HepG2 (cell line): ENCODE data around the gene VCL. TPM values are rescaled to one million over a fixed set of nuclear protein-coding genes. Genes with fewer than 3 reads are reported as not detected.

Source experiments
- HMGXB4 ChIP-seq, 2 experiments: sonication (generic) in 1 of 2; formaldehyde crosslinking in 1 of 2; IDR thresholded peaks; 2 replicates each; pipeline versions ENCODE4 v1.4.0 to v1.6.1; 2018 to 2020; ENCODE audit warnings: missing genetic modification reagents in 2 of 2, borderline replicate concordance in 1 of 2, low read depth in 1 of 2, mild to moderate bottlenecking in 1 of 2, missing biosample characterization in 1 of 2
- HOXA3 ChIP-seq: sonication (generic); formaldehyde crosslinking; IDR thresholded peaks from 2 replicates; pipeline ENCODE4 v1.5.0; 2020; ENCODE audit warnings: missing genetic modification reagents
- KDM4B ChIP-seq: sonication (generic); formaldehyde crosslinking; IDR thresholded peaks from 2 replicates; pipeline ENCODE4 v1.4.0; 2020; ENCODE audit warnings: missing genetic modification reagents
- KLF15 ChIP-seq: sonication (generic); formaldehyde crosslinking; IDR thresholded peaks from 2 replicates; pipeline ENCODE4 v1.8.1; 2023; ENCODE audit warnings: borderline replicate concordance, mild to moderate bottlenecking, inconsistent platforms, missing genetic modification reagents, mixed read lengths
- KLF9 ChIP-seq: IDR thresholded peaks from 2 replicates; pipeline ENCODE4 v1.6.1; 2016; ENCODE audit warnings: low read depth
- PBX2 ChIP-seq: IDR thresholded peaks from 2 replicates; pipeline ENCODE4 v1.6.1; 2016; ENCODE audit warnings: control low read depth
- STAT6 ChIP-seq: sonication (generic); formaldehyde crosslinking; IDR thresholded peaks from 2 replicates; pipeline ENCODE4 v1.4.0; 2020; ENCODE audit warnings: missing genetic modification reagents, mild to moderate bottlenecking, borderline replicate concordance
- TAF15 ChIP-seq: fragments of 200-400 bp; formaldehyde crosslinking; IDR thresholded peaks from one replicate; pipeline ENCODE4 v1.6.1; 2018; ENCODE audit warnings: mild to moderate bottlenecking, low read depth, low read length; ENCODE audit not compliant: poor library complexity, severe bottlenecking
- TBX3 ChIP-seq: fragments of 450-650 bp; IDR thresholded peaks from 2 replicates; pipeline ENCODE4 v1.6.1; 2017; ENCODE audit warnings: antibody characterized with exemption, mild to moderate bottlenecking, inconsistent platforms, borderline replicate concordance
- YY1 ChIP-seq: IDR thresholded peaks from 2 replicates; pipeline ENCODE4 v1.6.1; 2011; ENCODE audit warnings: low read length, low read depth, moderate library complexity, mild to moderate bottlenecking; ENCODE audit not compliant: insufficient read depth, insufficient replicate concordance
- ZHX2 ChIP-seq, 2 experiments: sonication (generic) in 1 of 2; formaldehyde crosslinking in 1 of 2; IDR thresholded peaks; 2 replicates each; pipeline versions ENCODE4 v1.6.1 to v1.9.0; 2014 to 2022; ENCODE audit warnings: antibody characterized with exemption in 1 of 2, borderline replicate concordance in 1 of 2, inconsistent platforms in 1 of 2, low read depth in 1 of 2, missing genetic modification reagents in 1 of 2
- ZNF20 ChIP-seq: sonication (generic); formaldehyde crosslinking; IDR thresholded peaks from 2 replicates; pipeline ENCODE4 v1.4.0; 2020; ENCODE audit warnings: mild to moderate bottlenecking, moderate library complexity, missing genetic modification reagents
- ZNF766 ChIP-seq: sonication (generic); formaldehyde crosslinking; IDR thresholded peaks from 2 replicates; pipeline ENCODE4 v1.5.0; 2020; ENCODE audit warnings: missing genetic modification reagents, borderline replicate concordance
- polyA plus RNA-seq, 8 experiments: library from polyadenylated mRNA; depleted of rRNA in 3 of 8; stranded (reverse) in 7 of 8; unstranded in 1 of 8; fragments of >200 nt; fragmentation: Illumina TruSeq in 4 of 8; extraction: Trizol in 4 of 8; gene quantifications; 2 replicates each; pipeline versions ENCODE4 v1.2.1 to v1.2.3, GENCODE V29; 2011 to 2016; ENCODE audit warnings: low read depth in 4 of 8, missing spikeins in 1 of 8, mixed read lengths in 1 of 8; ENCODE audit not compliant: insufficient read depth in 1 of 8
- total RNA-seq, 5 experiments: library from RNA; depleted of rRNA; stranded (reverse); fragments of >200 nt; fragmentation: Illumina TruSeq; extraction: Trizol; gene quantifications; 2 replicates each; pipeline ENCODE4 v1.2.3, GENCODE V29; 2016; ENCODE audit warnings: low read depth in 1 of 5

VCL gene
- total and polyA plus RNA-seq, 2 of the 13 experiments (the other 11 are each of a cell fraction or from before 2014, with no cell fraction given): 17.3 to 26.9 TPM

- TF ChIP-seq PBX2 (CRISPR knock-in tag) (no peak), ZNF766 (CRISPR knock-in tag) (no peak; the same call in 1 of the 2 replicates), ZNF20 (CRISPR knock-in tag) (no peak), HOXA3 (CRISPR knock-in tag) (peak; percentile 45), YY1 (peak; percentile 22), KLF15 (CRISPR knock-in tag) (0 out of 2 replicates have a peak, but pooled peaks have one; percentile 46), TAF15 (no peak), KDM4B (CRISPR knock-in tag) (no peak), TBX3 (no peak), HMGXB4 (CRISPR knock-in tag; IDR thresholded peaks at IDR 0.05; ENCODE audit: borderline replicate concordance in 1 of 2, low read depth in 1 of 2) (peak; percentile 78 to 81; a peak in 3 of 4 replicates), ZHX2 (IDR thresholded peaks at IDR 0.05; ENCODE audit: low read depth) (no peak), ZHX2 (CRISPR knock-in tag; IDR thresholded peaks at IDR 0.05; ENCODE audit: borderline replicate concordance) (no peak), STAT6 (CRISPR knock-in tag) (0 out of 2 replicates have a peak, but pooled peaks have one; percentile 35), KLF9 (CRISPR knock-in tag) (peak; percentile 59; the same call in 1 of the 2 replicates)
Observed at GRCh38 chr10:74150990-74151878, 153.3 kb downstream of the VCL start, which contains the start of gene ADK (continued).
